HG02852 (cell line): ENCODE measurements around the gene KRT79.

Experiments used
- ATAC-seq: cut with Tn5 transposase; IDR thresholded peaks from one replicate; pipeline ENCODE4 v1.9.1; 2021; ENCODE audit warnings: mild to moderate bottlenecking, moderate library complexity; ENCODE audit not compliant: unreplicated experiment

Gene KRT79

DNA sequence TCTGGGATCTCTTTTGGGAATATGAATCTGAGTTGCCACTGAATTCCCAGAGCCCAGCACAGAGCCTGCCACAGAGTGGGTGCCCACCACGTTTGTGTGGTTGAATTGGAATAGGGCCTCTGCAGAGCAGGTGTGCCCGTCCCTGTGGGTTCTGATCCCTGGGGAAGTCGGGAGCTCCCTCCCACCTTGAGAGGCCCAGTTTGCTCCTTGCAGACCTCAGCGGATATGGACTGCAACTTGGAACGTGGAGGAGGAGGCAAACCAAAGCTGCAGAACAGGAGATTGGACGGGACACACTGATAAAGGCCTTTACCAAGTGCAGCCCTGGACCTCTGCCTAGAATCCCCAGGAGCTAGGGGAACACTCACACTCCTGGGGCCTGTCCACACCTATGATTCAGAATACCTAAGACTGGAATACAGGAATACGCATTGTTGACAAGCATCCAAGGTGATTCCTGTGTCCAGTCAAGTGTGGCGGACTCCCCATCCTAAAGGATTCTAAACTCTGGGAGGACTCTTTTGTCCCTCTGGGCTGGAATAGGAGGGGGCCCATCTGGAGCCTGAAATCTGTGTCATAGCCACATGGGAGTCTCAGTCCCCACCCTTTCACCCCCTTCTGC is 59.4 kb downstream of the KRT79 start:
- no peak for ATAC-seq

DNA sequence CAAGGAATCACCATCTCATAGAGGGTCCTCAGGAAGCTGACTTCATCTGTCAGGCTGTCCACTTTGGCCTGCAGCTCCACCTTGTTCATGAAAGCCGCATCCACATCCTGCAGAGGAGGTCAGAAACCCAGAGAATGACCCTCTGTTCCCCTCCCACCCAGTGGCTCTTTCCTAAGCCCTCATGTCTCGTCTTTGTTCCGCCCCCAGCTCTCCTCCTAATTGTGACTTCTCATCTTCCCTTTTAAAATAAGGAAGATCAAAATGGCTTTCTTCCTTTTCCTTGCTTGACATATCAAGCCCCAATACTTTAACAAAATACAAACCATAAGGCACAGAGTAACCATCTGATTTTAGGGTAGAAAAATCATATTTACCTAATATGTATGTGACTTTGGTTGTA is 61.3 kb downstream of the KRT79 start:
- no peak for ATAC-seq

DNA sequence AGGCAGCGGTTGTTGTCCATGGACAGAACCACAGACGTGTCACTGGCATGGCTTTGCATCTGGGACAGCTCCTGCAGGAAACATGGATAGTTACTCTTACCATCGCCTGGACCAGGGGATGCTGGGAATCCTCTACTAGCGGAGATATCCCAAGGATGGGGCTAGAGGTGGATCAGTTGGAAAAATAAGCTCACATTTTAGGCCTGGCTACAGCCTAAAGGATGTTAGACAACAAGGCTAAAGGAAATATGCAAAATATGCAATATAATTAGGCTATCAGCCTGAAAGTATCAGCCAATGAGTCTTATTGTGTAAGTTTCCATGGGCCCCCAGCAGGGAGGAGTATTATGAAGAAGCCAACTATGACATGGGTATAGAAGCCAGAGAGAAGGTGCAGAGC is 61.9 kb downstream of the KRT79 start:
- no peak for ATAC-seq

DNA sequence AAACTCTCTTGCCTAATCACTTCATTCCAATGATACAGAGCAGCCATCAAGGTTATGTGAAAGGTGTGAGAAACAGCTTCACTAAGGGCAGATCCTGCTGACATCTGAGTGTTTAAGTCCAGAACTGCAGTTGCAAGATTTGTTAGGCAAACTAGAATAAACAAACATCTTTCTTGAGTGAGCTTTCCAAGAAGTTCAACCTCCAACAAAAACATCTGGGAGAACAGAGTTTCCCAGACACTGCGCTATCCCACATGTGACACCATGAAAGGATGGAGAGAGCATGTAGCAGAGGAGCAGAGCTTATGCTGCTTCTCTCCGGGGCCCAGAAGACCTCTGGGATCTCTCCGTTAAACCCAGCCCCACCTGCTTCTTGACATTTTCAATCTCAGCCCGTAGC is 62.6 kb downstream of the KRT79 start:
- no peak for ATAC-seq
